Transverse colon (tissue), 4 donors: Measurements from ENCODE around the gene ESR1. TPM values are rescaled to one million over a fixed set of nuclear protein-coding genes. Genes with fewer than 3 reads are reported as not detected.
A peak's percentile ranks its signal among the peaks of the same experiment; 100 is the strongest.

ENCODE experiments used
- DNase-seq: peaks from one replicate; pipeline ENCODE4 v3.0.0-alpha.2; 2019
- H3K27ac ChIP-seq, 4 donors: fragments of 200-600 bp; sonication (generic); 2 replicates each; pipeline ENCODE4 v1.5.1; 2016 to 2018; ENCODE audit warnings: inconsistent platforms in 4 of 4
- H3K27me3 ChIP-seq: fragments of 200-600 bp; sonication (generic); 2 replicates; pipeline ENCODE4 v1.5.1; 2017; ENCODE audit warnings: inconsistent platforms
- H3K36me3 ChIP-seq, 4 donors: fragments of 200-600 bp; sonication (generic); 2 replicates each; pipeline ENCODE4 v1.5.1; 2017 to 2019; ENCODE audit warnings: inconsistent platforms in 4 of 4
- H3K4me1 ChIP-seq, 4 donors: fragments of 200-600 bp; sonication (generic); 2 replicates each; pipeline ENCODE4 v1.5.1; 2017 to 2020; ENCODE audit warnings: inconsistent platforms in 4 of 4
- H3K4me3 ChIP-seq, 4 donors: fragments of 200-600 bp; sonication (generic); 1 replicate in 1 of 4; 2 replicates in 3 of 4; pipeline versions ENCODE4 v1.5.1 to v1.6.1; 2017 to 2019; ENCODE audit warnings: inconsistent platforms in 4 of 4
- H3K9me3 ChIP-seq, 2 donors: fragments of 200-600 bp; sonication (generic); 2 replicates each; pipeline ENCODE4 v1.5.1; 2017 to 2019; ENCODE audit warnings: inconsistent platforms in 2 of 2
- CTCF ChIP-seq, 5 experiments: fragments of 200-600 bp in 3 of 5; fragments of 450-650 bp in 2 of 5; sonication (generic) in 3 of 5; IDR thresholded peaks; 1 replicate in 2 of 5; 2 replicates in 3 of 5; pipeline ENCODE4 v1.5.1; 2016 to 2017; ENCODE audit warnings: antibody characterized with exemption in 5 of 5, inconsistent platforms in 3 of 5, mild to moderate bottlenecking in 2 of 5, moderate library complexity in 1 of 5
- EP300 ChIP-seq: sonication (generic); formaldehyde crosslinking; IDR thresholded peaks from one replicate; pipeline ENCODE4 v1.6.1; 2017; ENCODE audit warnings: antibody characterized with exemption, low read depth
- POLR2A ChIP-seq: fragments of 450-650 bp; IDR thresholded peaks from one replicate; pipeline ENCODE4 v1.6.1; 2016; ENCODE audit warnings: antibody characterized with exemption, mild to moderate bottlenecking, moderate library complexity
- POLR2AphosphoS5 ChIP-seq, 3 donors: sonication (generic); formaldehyde crosslinking; IDR thresholded peaks; one replicate each; pipeline ENCODE4 v1.6.1; 2016; ENCODE audit warnings: antibody characterized with exemption in 3 of 3
- WGBS, 2 donors: methylation state at CpG; one replicate each; pipeline ENCODE4 v1.1.5; 2018; ENCODE audit warnings: low coverage in 1 of 2; 5-methylcytosine and 5-hydroxymethylcytosine counted together
- in situ Hi-C, 4 donors: fragments of 200-750 bp; cut with MboI; loops; one replicate each; pipeline versions ENCODE4 v1.15.0 to v1.15.1; 2017; ENCODE audit warnings: low sequenced_read_pairs in 3 of 4, low pct_ligation_motif_present in 1 of 4, low pct_unique_long_range_greater_than_20kb in 1 of 4
- intact Hi-C: fragments of 100-400 bp; cut with DNase I; formaldehyde crosslinking; loops from one replicate; pipeline ENCODE4 v1.15.1; 2023; ENCODE audit warnings: low total_unique reads
- total RNA-seq, 4 donors: library from RNA; depleted of rRNA; stranded (reverse); fragments of >200 nt; gene quantifications; one replicate each; pipeline ENCODE4 v1.1.0, GENCODE V29; 2016

The ESR1 gene
- total RNA-seq, 4 donors from 2014 or later: 0.37 to 0.48 (median 0.41) TPM; not detected in 1

GRCh38 chr6:152146385-152146784 is 338.9 kb downstream of the ESR1 start:
- no peak for DNase-seq
- Histone ChIP-seq H3K36me3 (peaks cover 0 to 27% (median 6%) of the 10 kb centered on the region in 4 donors), H3K27me3 (no peaks in the 10 kb centered on the region), H3K9me3 (no peaks in the 10 kb centered on the region), H3K4me1 (no peaks in the 10 kb centered on the region), H3K27ac (peak overlapping the region in 1 of 4 donors; percentile 6), H3K4me3 (no peak overlapping the region)
- TF ChIP-seq POLR2A (no peak), CTCF (IDR thresholded peaks at IDR 0.05) (no peak), EP300 (no peak), POLR2AphosphoS5 (IDR thresholded peaks at IDR 0.05) (peak in 1 of 3 donors; percentile 41)
- in situ Hi-C loops (no loop called here), intact Hi-C loops (no loop called here)
- WGBS, 2 donors: 82 to 100% methylated on average over 1 of the region's 1 CpG

- Histone ChIP-seq H3K4me1 (no peaks in the 10 kb centered on the region), H3K36me3 (peaks cover 0 to 28% (median 6%) of the 10 kb centered on the region in 4 donors), H3K9me3 (no peaks in the 10 kb centered on the region), H3K27ac (no peak overlapping the region), H3K4me3 (no peak overlapping the region), H3K27me3 (no peaks in the 10 kb centered on the region)
- TF ChIP-seq POLR2A (no peak), POLR2AphosphoS5 (IDR thresholded peaks at IDR 0.05) (no peak), CTCF (IDR thresholded peaks at IDR 0.05) (no peak), EP300 (no peak)
- intact Hi-C loops: no loop called here
- in situ Hi-C loops: no loop called here
- 89 to 100% methylated on average over 2 to 6 of the region's 6 CpGs for WGBS, 2 donors
- no peak for DNase-seq
Observed at GRCh38 chr6:152147269-152147668, 339.8 kb downstream of the ESR1 start.

GRCh38 chr6:152148412-152148811 is 340.9 kb downstream of the ESR1 start:
- TF ChIP-seq POLR2AphosphoS5 (IDR thresholded peaks at IDR 0.05) (no peak), CTCF (IDR thresholded peaks at IDR 0.05) (no peak), POLR2A (no peak), EP300 (no peak)
- peaks cover 0 to 34% (median 6%) of the 10 kb centered on the region in 4 donors for H3K36me3 ChIP-seq

GRCh38 chr6:152150196-152150595 is 342.7 kb downstream of the ESR1 start:
- in situ Hi-C loops (no loop called here), intact Hi-C loops (no loop called here)
- Histone ChIP-seq H3K9me3 (no peaks in the 10 kb centered on the region), H3K27ac (no peak overlapping the region), H3K27me3 (no peaks in the 10 kb centered on the region), H3K4me1 (no peaks in the 10 kb centered on the region), H3K4me3 (no peak overlapping the region), H3K36me3 (peaks cover 0 to 49% (median 7%) of the 10 kb centered on the region in 4 donors)
- TF ChIP-seq POLR2A (no peak), CTCF (IDR thresholded peaks at IDR 0.05) (no peak), EP300 (no peak), POLR2AphosphoS5 (IDR thresholded peaks at IDR 0.05) (no peak)
- 61 to 83% methylated on average over 2 to 3 of the region's 3 CpGs for WGBS, 2 donors
- no peak for DNase-seq

More at GRCh38 chr6:152148412-152148811, 340.9 kb downstream of the ESR1 start:
- Histone ChIP-seq H3K27me3 (no peaks in the 10 kb centered on the region), H3K4me3 (no peak overlapping the region), H3K27ac (no peak overlapping the region), H3K9me3 (no peaks in the 10 kb centered on the region), H3K4me1 (no peaks in the 10 kb centered on the region)
- in situ Hi-C loops (no loop called here), intact Hi-C loops (no loop called here)
- 100% methylated on average over 1 of the region's 1 CpG for WGBS, 2 donors
- DNase-seq: no peak
